GM12864 (cell line): Measurements from ENCODE around the gene WNT3.

Experiments
- DNase-seq: peaks from one replicate; pipeline ENCODE4 v3.0.0-alpha.2; 2011; ENCODE audit warnings: low read depth
- H3K4me3 ChIP-seq: 2 replicates; pipeline ENCODE4 v1.5.1; 2011; ENCODE audit warnings: mild to moderate bottlenecking, low read depth, low read length, control low read depth
- CTCF ChIP-seq: IDR thresholded peaks from 2 replicates; pipeline ENCODE4 v1.5.1; 2011; ENCODE audit warnings: low read depth, mild to moderate bottlenecking, moderate library complexity, low read length, control low read depth, inconsistent platforms; ENCODE audit errors: missing control alignments

Gene WNT3

DNA sequence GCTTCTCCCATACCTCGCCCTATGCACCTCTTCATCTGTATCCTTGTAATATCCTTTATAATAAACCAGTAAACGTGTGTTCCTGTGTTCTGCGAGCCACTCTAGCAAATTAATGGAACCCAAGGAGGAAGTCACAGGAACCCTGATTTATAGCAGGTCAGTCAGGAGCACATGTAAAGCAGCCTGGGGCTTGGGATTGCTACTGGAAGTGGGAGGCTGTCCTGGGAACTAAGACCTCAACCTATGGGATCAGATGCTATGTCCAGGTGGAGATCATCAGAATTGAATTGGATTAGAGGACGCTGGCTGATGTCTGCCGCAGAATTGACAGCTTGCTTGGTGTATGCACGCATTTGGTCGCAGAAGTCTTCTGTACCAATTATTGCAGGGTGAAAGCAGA lies 15.7 kb downstream of the WNT3 start:
- DNase-seq, result no peak
- TF ChIP-seq CTCF, result no peak
- H3K4me3 ChIP-seq, result no peak overlapping the region

DNA sequence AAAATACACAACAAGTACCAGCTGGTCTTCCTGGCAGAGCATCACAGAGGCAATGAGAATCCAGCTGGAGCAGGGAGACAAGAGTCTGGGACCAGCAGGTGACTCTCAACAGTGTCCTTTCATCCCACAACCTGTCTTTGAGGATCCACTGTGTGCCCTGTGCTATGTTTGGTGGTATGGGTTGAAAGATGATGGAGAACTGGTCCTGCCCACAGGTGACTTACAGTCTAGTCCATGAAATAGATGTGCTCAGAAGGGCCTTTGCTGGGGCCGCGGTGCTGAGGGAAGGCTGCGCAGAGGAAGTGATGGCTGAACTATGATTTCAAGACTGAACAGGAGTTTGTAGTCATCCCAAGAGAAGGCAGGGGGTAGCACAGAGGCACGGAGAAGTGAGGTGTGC lies 17.9 kb downstream of the WNT3 start:
- H3K4me3 ChIP-seq, result no peak overlapping the region
- TF ChIP-seq CTCF, result no peak
- DNase-seq, result no peak

GRCh38 chr17:46796956-46797530 lies 21.4 kb downstream of the WNT3 start:
- H3K4me3 ChIP-seq, result no peak overlapping the region
- DNase-seq, result no peak
- no peak for TF ChIP-seq CTCF

GRCh38 chr17:46796524-46796923 lies 22.0 kb downstream of the WNT3 start:
- TF ChIP-seq CTCF, result no peak
- no peak for DNase-seq

GRCh38 chr17:46796084-46796483 lies 22.4 kb downstream of the WNT3 start:
- H3K4me3 ChIP-seq, result no peak overlapping the region
- no peak for TF ChIP-seq CTCF
- no peak for DNase-seq

More at GRCh38 chr17:46796524-46796923, 22.0 kb downstream of the WNT3 start:
- H3K4me3 ChIP-seq, result no peak overlapping the region

DNA sequence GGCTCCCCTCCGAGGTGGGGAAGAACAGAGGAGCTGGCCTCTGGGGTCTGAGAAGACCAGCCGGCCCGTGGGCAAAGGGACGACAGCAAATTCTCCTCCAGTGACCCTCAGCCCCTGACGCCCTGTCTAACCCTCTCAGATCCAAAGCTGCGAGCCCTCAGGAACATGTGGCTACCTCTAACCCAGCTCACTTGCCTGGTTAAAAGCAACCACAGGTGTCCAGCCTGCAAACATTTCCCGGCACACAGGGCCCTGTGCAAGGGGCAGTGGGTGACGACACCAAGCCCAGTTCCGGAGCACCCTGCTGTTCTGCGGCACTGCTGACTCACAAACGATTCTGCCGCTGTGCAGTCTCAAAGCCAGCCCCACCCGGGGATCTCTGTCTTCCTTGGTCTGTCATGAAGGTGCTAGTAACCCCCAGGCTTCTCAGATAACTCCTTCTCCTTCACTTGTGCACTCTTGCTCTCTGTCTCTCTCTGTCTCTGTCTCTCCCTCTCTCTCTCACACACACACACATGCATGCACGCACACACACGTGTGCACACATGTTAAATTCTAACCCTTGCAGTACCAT lies 23.0 kb downstream of the WNT3 start:
- no peak overlapping the region for H3K4me3 ChIP-seq
- no peak for TF ChIP-seq CTCF
- DNase-seq, result no peak

DNA sequence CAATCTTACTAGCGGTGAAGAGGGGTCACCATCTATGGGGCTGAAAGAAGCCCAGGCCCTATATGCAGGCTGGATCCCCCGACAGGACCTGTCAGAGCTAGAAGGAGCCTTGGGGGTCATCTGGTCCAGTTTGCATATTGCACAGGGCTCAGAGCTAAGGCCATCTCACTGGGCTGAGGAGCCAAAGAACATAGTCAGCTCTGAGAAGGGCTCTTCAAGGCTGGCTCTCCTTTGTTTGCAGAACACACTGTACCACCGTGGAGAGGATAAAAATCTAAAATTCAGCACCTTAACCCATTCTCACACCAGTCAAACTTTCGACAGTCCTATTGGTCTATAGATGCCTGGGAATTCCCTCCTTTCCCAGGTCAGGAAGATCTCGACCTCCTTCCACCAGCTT lies 24.2 kb downstream of the WNT3 start:
- no peak for TF ChIP-seq CTCF

More for the DNA sequence above, 24.2 kb downstream of the WNT3 start:
- H3K4me3 ChIP-seq, result no peak overlapping the region
- DNase-seq, result no peak
